PFSK-1 (cell line): ENCODE measurements around the gene DNAH17.

Source experiments
- FOXP2 ChIP-seq: optimal IDR thresholded peaks from 2 replicates; pipeline ENCODE3; 2011; ENCODE audit warnings: borderline replicate concordance, control low read depth, inconsistent platforms; ENCODE audit not compliant: insufficient read depth; ENCODE audit errors: extremely low read length, extremely low read depth
- POLR2AphosphoS5 ChIP-seq: IDR thresholded peaks from 2 replicates; pipeline ENCODE4 v1.6.1; 2012; ENCODE audit warnings: low read depth, mild to moderate bottlenecking, control low read depth, low read length, moderate library complexity
- REST ChIP-seq, 2 experiments: IDR thresholded peaks; 2 replicates each; pipeline versions ENCODE4 v1.6.1 to v1.8.0; 2011 to 2012; ENCODE audit warnings: low read depth in 2 of 2, low read length in 2 of 2, control low read depth in 1 of 2, inconsistent platforms in 1 of 2, mild to moderate bottlenecking in 1 of 2, moderate library complexity in 1 of 2; ENCODE audit not compliant: insufficient read depth in 1 of 2
- SIN3A ChIP-seq: IDR thresholded peaks from 2 replicates; pipeline ENCODE4 v1.6.1; 2012; ENCODE audit warnings: mild to moderate bottlenecking, low read length, moderate library complexity, borderline replicate concordance; ENCODE audit not compliant: insufficient read depth
- TAF1 ChIP-seq: IDR thresholded peaks from 2 replicates; pipeline ENCODE4 v1.6.1; 2012; ENCODE audit warnings: low read length, control low read depth, borderline replicate concordance; ENCODE audit not compliant: insufficient read depth

The DNAH17 gene

GRCh38 chr17:78458091-78458490 lies 119.1 kb downstream of the DNAH17 start:
- TF ChIP-seq TAF1 (no peak), POLR2AphosphoS5 (no peak)

DNA sequence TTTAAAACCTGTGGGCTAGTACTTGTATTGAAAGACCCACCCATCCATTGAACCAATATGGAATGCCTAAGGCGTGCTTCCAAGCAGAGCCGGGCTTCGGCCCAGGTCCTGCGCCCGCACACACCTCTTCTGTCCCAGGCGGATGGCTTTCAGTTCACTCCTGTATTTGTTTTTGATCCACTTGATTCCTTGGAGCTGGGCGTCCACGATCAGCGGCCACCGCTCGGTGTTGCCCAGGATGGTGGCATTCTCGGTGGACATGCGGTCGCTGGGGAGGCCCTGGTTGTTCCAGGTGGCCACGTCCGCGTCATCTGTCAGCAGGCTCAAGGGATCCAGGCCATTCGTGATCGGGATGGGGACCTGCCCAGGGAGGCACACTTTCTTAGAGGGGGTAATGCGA lies 122.8 kb downstream of the DNAH17 start:
- no peak for TF ChIP-seq TAF1
- TF ChIP-seq SIN3A: no peak
- TF ChIP-seq REST (IDR thresholded peaks at IDR 0.05; ENCODE audit: insufficient read depth in 1 of 2, low read depth in 2 of 2, low read length in 2 of 2): no peak
- TF ChIP-seq POLR2AphosphoS5: no peak
- no peak for TF ChIP-seq FOXP2

- no peak for TF ChIP-seq FOXP2
- no peak for TF ChIP-seq POLR2AphosphoS5
- TF ChIP-seq TAF1: no peak
- TF ChIP-seq SIN3A: no peak
- TF ChIP-seq REST (IDR thresholded peaks at IDR 0.05; ENCODE audit: insufficient read depth in 1 of 2, low read depth in 2 of 2, low read length in 2 of 2): no peak
Observed at GRCh38 chr17:78451753-78452152, 125.4 kb downstream of the DNAH17 start.

- TF ChIP-seq POLR2AphosphoS5 (no peak), REST (IDR thresholded peaks at IDR 0.05; ENCODE audit: insufficient read depth in 1 of 2, low read depth in 2 of 2, low read length in 2 of 2) (no peak), FOXP2 (no peak), SIN3A (no peak), TAF1 (no peak)
Observed at GRCh38 chr17:78450696-78451345, 126.4 kb downstream of the DNAH17 start.

DNA sequence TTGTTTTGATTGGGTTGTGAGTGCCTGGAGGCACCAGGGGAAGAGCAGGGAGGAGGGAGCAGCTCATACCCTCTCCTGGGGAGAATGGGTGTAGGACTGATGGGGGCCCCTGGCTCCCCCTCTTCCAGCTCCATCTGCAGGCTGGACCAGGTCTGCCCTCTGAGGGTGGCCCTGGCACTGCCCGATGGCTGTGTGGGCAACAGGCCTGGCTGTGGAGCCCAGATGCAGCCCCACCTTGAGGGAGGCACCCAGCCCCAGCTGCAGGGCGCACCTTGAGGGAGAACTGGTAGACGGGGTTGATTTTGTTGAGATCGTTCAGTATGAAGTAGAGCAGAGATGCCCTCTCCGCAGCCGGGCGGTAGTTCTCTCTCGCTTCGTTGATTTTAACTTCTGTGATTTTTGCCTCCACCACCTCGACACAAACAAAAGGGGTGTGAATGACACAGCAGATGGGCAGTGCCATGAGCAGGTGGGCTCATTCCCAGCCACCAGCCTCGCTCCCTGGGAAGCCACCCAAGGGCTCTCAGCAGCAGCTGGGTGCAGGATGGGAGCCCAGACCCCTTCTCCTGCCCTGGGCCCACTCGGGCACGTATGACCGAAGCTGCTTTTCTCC lies 127.1 kb downstream of the DNAH17 start:
- no peak for TF ChIP-seq SIN3A
- no peak for TF ChIP-seq FOXP2
- TF ChIP-seq POLR2AphosphoS5: no peak
- no peak for TF ChIP-seq TAF1
- TF ChIP-seq REST (IDR thresholded peaks at IDR 0.05; ENCODE audit: insufficient read depth in 1 of 2, low read depth in 2 of 2, low read length in 2 of 2): no peak
